Testis (tissue), 3 donors: Measurements from ENCODE around the gene TENM4. TPM values are rescaled to one million over a fixed set of nuclear protein-coding genes. Genes with fewer than 3 reads are reported as not detected.

Experiments
- DNase-seq: peaks from one replicate; pipeline ENCODE4 v3.0.0-alpha.2; 2019
- H3K27ac ChIP-seq, 2 donors: fragments of 200-600 bp; sonication (generic); one replicate each; pipeline ENCODE4 v1.5.1; 2019
- H3K27me3 ChIP-seq: fragments of 200-600 bp; sonication (generic); one replicate; pipeline ENCODE4 v1.5.1; 2019
- H3K36me3 ChIP-seq: fragments of 200-600 bp; sonication (generic); one replicate; pipeline ENCODE4 v1.5.1; 2017; ENCODE audit warnings: low read depth; ENCODE audit errors: missing control alignments
- H3K4me1 ChIP-seq: fragments of 200-600 bp; sonication (generic); one replicate; pipeline ENCODE4 v1.5.1; 2019
- H3K4me3 ChIP-seq, 2 donors: fragments of 200-600 bp; sonication (generic); one replicate each; pipeline ENCODE4 v1.5.1; 2017 to 2019
- H3K9me3 ChIP-seq: fragments of 200-600 bp; sonication (generic); one replicate; pipeline ENCODE4 v1.5.1; 2017
- CTCF ChIP-seq, 3 experiments: fragments of 450-650 bp in 2 of 3; fragments of 200-600 bp in 1 of 3; sonication (generic) in 1 of 3; IDR thresholded peaks; one replicate each; pipeline ENCODE4 v1.5.1; 2016 to 2019; ENCODE audit warnings: antibody characterized with exemption in 3 of 3, mild to moderate bottlenecking in 2 of 3, moderate library complexity in 1 of 3
- POLR2A ChIP-seq: fragments of 450-650 bp; IDR thresholded peaks from one replicate; pipeline ENCODE4 v1.6.1; 2017; ENCODE audit warnings: antibody characterized with exemption, mild to moderate bottlenecking, moderate library complexity
- WGBS, 2 donors: methylation state at CpG; one replicate each; pipeline ENCODE4 v1.1.5; 2018; 5-methylcytosine and 5-hydroxymethylcytosine counted together
- intact Hi-C: fragments of 100-400 bp; cut with DNase I; formaldehyde crosslinking; loops from one replicate; pipeline ENCODE4 v1.15.1; 2023; ENCODE audit warnings: low total_unique reads
- polyA plus RNA-seq: library from polyadenylated mRNA; stranded (reverse); fragments of 350-450 nt; fragmentation: Illumina TruSeq; extraction: RNeasy Lipid Tissue Mini Kit (QIAGEN cat#74804); gene quantifications from one replicate; pipeline ENCODE4 v1.2.3, GENCODE V29; 2014; ENCODE audit warnings: low read depth, low replicate concordance; ENCODE audit not compliant: insufficient read depth
- total RNA-seq, 2 donors: library from RNA; depleted of rRNA; stranded (reverse); fragments of >200 nt; gene quantifications; one replicate each; pipeline ENCODE4 v1.2.3, GENCODE V29; 2016

TENM4 gene
- total and polyA plus RNA-seq, 3 donors from 2014 or later = 10.6 to 17.9 (median 11.4) TPM

- no peak for TF ChIP-seq POLR2A
- no peak for TF ChIP-seq CTCF (IDR thresholded peaks at IDR 0.05)
- Histone ChIP-seq H3K4me1 (no peaks in the 10 kb centered on the region), H3K9me3 (no peaks in the 10 kb centered on the region), H3K27ac (no peak overlapping the region), H3K4me3 (no peak overlapping the region), H3K27me3 (no peaks in the 10 kb centered on the region), H3K36me3 (no peaks in the 10 kb centered on the region)
- WGBS, 2 donors = 87 to 95% methylated on average over 4 of the region's 4 CpGs
- no peak for DNase-seq
- intact Hi-C loops = no loop called here
Observed at GRCh38 chr11:78694152-78694551, 746.7 kb downstream of the TENM4 start.

GRCh38 chr11:78691215-78691614 lies 749.6 kb downstream of the TENM4 start:
- intact Hi-C loops = no loop called here
- WGBS, 2 donors = 67 to 81% methylated on average over 1 to 2 of the region's 2 CpGs
- TF ChIP-seq CTCF (IDR thresholded peaks at IDR 0.05) (no peak), POLR2A (no peak)
- no peaks in the 10 kb centered on the region for H3K4me1 ChIP-seq
- H3K27ac ChIP-seq = no peak overlapping the region
- no peak for DNase-seq
- no peaks in the 10 kb centered on the region for H3K36me3 ChIP-seq
- H3K27me3 ChIP-seq = no peaks in the 10 kb centered on the region
- no peak overlapping the region for H3K4me3 ChIP-seq
- no peaks in the 10 kb centered on the region for H3K9me3 ChIP-seq

GRCh38 chr11:78690352-78690987 lies 750.4 kb downstream of the TENM4 start:
- no peaks in the 10 kb centered on the region for H3K9me3 ChIP-seq
- H3K4me3 ChIP-seq = no peak overlapping the region
- no peaks in the 10 kb centered on the region for H3K36me3 ChIP-seq
- intact Hi-C loops = no loop called here
- DNase-seq = no peak
- TF ChIP-seq CTCF (IDR thresholded peaks at IDR 0.05) (no peak), POLR2A (no peak)
- H3K27me3 ChIP-seq = no peaks in the 10 kb centered on the region
- H3K4me1 ChIP-seq = no peaks in the 10 kb centered on the region
- no peak overlapping the region for H3K27ac ChIP-seq
- 90 to 97% methylated on average over 2 of the region's 2 CpGs for WGBS, 2 donors

GRCh38 chr11:78689585-78690153 lies 751.2 kb downstream of the TENM4 start:
- no peak for DNase-seq
- H3K27me3 ChIP-seq = no peaks in the 10 kb centered on the region
- H3K4me1 ChIP-seq = no peaks in the 10 kb centered on the region
- intact Hi-C loops = no loop called here
- no peak overlapping the region for H3K27ac ChIP-seq
- no peaks in the 10 kb centered on the region for H3K36me3 ChIP-seq
- H3K9me3 ChIP-seq = no peaks in the 10 kb centered on the region
- no peak overlapping the region for H3K4me3 ChIP-seq
- TF ChIP-seq CTCF (IDR thresholded peaks at IDR 0.05) (no peak), POLR2A (no peak)
- WGBS, 2 donors = 74 to 83% methylated on average over 5 of the region's 5 CpGs

- Histone ChIP-seq H3K9me3 (no peaks in the 10 kb centered on the region), H3K36me3 (no peaks in the 10 kb centered on the region), H3K4me3 (no peak overlapping the region), H3K4me1 (no peaks in the 10 kb centered on the region), H3K27ac (no peak overlapping the region), H3K27me3 (no peaks in the 10 kb centered on the region)
- TF ChIP-seq POLR2A (no peak), CTCF (IDR thresholded peaks at IDR 0.05) (no peak)
- 79 to 85% methylated on average over 3 of the region's 3 CpGs for WGBS, 2 donors
- DNase-seq = no peak
- intact Hi-C loops = no loop called here
Observed at GRCh38 chr11:78689101-78689500, 751.7 kb downstream of the TENM4 start.
